HG03108 (cell line): ENCODE measurements around the gene OR4C3.
"Not testable (repeated sequence)": the region's sequence is repeated elsewhere in the genome, so short reads cannot be mapped to it uniquely, and the experiment has no call there.

Experiments
- ATAC-seq: cut with Tn5 transposase; IDR thresholded peaks from one replicate; pipeline ENCODE4 v1.9.1; 2021; ENCODE audit warnings: moderate library complexity; ENCODE audit not compliant: unreplicated experiment

Gene OR4C3

DNA sequence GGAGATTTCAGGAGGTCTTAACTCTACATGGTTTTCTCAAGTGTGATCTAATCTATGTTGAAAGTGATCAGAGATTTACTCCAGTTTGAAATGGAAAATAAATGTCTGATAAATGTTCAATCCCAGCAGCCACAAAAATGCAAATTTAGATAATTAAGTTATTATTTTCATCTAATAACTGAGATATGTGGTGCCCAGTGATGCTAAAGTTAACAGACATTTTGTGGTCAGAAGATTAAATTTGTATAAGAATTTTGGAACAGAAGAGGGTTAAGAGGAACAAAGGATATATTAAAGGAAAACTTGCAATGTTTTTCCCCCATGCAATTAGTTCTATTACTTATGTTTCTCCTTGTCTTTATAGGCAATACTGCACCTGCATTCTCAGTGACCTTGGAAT lies at the start of gene OR4C3:
Gene OR4C3, plus strand, starts transcription at position 301 of the 400 bp plus-strand sequence. CDS start 102 bp downstream, outside the sequence.
- not testable (repeated sequence) for ATAC-seq

DNA sequence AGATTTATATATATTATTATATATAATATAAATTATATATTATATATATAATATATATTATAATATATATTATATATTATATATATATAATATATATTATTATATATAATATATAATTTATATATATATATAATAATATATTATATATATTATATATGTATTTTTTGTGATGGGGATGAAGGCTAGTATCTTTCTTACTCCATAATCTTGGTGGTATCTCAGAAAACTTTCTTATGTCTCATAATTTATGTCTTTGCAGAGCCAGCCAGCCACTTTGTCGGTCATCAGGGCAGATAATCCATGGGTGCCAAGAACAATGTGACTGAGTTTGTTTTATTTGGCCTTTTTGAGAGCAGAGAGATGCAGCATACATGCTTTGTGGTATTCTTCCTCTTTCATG lies 18.8 kb upstream of the OR4C3 start, which contains the start of gene OR4S1:
Gene OR4S1, plus strand, starts transcription at position 301 of the 400 bp plus-strand sequence. Its CDS starts 0 bp downstream, at position 301.
- ATAC-seq, result no peak

DNA sequence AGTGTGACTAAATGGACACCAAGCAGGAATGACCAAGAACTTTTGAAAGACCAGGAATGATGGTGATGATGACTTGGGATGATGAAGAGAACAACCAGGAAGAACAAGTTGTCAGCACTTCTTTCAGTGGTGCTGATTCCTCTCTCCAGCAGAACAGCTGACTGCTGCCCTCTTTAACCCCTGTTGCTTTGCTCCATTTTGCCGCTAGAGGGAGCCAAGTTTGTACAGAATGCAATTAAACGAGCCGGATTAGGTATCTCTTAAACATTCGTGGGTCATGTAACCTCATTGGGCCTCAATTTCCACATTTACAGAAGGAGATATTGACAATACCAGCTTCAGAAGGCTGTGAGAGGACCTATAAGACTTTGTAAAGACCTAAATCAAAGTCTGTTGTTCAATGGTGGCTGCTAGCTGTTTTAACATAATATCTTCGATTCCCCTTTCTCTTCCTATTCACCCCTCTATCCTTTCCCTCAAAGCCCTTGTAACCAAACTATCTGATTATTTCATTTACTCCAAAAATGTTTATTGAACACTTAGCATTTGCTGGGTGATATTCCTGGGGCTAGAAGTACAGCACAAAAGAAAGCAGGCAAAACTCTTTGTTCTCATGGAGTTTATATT lies 16.8 kb upstream of the OR4C3 start:
- no peak for ATAC-seq

DNA sequence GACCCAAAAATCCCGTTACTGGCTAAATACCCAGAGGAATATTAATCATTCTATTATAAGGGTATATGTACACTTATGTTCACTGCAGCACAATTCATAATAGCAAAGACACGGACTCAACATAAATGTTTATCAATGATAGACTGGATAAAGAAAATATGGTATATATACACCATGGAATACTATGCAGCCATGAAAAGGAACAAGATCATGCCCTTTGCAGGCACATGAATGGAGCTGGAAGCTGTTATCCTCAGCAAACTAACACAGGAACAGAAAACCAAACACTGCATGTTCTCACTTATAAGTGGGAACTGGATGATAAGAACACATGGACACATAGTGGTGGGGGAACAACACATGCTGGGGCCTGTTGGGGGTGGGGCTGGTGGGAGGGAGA lies 11.1 kb upstream of the OR4C3 start:
- not testable (repeated sequence) for ATAC-seq

DNA sequence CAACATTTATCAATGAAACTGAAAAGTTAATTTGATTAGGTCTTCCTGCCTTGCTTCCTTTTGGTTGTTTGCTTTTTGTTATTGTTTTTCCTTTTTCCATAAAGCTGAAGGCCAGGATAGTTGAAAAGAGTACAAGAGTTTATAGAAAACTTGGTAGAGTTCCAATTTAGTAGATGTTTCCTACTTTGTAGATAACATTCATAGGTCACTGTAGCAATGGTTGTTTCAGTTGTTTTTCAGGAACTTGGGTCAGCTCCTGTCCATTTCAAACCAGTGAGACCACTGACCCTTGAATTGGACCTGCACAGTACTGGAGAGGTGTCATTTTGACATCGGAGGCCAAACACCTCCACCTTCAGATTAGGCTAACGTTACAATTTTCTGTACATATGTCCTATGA lies 4.9 kb upstream of the OR4C3 start:
- ATAC-seq, result not testable (repeated sequence)

DNA sequence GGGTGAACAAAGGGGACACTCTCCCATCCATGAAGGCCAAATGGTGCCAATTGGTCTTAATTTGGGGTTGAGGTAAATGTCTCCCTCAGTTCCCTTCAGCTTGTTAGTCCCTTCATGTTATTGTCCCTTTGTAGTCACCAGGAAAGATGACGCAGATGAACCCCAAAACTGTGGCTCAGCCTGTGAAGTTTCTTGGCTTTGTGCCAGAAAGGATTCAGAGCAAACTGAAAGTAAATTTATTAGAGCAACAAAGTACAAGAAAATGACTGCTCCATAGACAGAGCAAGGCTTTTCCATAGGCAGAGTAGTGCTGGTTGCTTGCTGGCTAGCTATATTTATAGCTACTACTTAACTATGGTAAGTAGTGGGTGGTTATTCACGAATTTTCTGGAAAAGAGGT lies 16.7 kb downstream of the OR4C3 start:
- ATAC-seq, result no peak

DNA sequence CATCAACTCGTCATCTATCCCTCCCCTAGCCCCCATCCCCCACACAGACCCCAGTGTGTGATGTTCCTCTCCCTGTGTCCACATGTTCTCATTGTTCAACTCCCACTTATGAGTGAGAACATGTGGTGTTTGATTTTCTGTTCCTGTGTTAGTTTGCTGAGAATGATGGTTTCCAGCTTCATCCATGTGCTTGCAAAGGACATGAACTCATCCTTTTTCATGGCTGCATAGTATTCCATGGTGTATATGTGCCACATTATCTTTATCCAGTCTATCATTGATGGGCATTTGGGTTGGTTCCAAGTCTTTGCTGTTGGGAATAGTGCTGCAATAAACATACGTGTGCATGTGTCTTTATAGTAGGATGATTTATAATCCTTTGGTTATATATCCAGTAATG lies 17.8 kb downstream of the OR4C3 start:
- not testable (repeated sequence) for ATAC-seq

DNA sequence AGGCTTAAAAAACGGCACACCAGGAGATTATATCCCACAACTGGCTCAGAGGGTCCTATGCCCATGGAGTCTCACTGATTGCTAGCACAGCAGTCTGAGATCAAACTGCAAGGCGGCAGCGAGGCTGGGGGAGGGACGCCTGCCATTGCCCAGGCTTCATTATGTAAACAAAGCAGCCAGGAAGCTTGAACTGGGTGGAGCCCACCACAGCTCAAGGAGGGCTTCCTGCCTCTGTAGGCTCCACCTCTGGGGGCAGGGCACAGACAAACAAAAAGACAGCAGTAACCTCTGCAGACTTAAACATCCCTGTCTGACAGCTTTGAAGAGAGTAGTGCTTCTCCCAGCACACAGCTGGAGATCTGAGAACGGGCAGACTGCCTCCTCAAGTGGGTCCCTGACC lies 21.6 kb downstream of the OR4C3 start:
- not testable (repeated sequence) for ATAC-seq

DNA sequence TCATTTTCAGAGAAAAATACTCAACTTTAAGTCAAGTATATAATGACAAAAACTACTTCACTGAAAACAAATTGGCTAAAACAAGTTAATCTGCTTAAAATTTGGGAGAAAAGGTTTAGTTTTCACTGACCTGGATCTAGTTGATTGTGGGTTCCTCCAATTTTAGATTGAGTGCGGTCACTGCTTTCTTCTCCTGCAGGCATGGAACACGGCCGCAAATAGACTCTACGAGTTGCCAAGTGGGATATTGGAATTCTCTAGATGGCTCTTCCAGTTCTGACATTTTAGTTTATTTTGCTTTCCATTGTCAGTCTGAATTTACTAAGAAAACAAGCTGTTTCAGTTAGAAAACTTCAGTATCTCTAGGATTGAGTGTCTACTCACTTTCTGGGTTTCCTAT lies 29.3 kb downstream of the OR4C3 start:
- no peak for ATAC-seq

DNA sequence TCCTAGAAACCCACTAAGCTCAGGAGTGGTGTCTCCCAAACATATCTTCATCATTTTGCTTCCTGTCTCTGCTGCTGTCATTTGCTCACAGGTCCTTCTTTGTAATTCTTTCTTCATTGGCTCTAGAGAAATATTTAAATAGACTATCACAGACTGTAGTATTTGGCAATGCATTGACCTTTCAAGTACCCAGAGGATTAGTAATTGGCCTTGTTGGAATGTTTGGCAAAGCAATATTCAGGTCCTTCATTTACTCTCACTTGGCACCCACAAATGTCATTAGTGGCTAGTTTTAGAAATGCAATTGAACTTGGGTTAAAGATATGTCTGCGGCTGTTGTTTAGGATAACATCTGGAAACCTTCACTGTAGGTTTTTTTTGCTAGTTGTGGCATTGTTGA lies 30.0 kb downstream of the OR4C3 start:
- no peak for ATAC-seq

DNA sequence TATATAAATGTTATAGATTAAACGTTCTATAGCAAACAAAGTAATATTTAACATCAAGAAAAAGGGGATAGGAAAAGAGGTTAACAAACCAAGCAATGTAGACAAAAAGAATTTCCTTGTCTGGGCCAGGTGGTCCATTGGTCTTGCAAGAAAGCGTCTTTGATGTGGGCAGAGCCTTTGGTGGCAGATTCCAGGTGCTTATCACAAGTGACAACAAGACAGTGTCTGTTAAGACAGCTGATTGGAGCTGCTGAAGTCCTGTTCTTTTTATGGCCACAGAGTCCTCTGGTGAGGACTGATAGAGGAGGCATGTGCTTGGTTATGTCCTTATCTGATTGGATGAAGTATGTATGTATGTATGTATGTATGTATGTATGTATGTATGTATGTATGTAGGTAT lies 36.6 kb downstream of the OR4C3 start:
- not testable (repeated sequence) for ATAC-seq

DNA sequence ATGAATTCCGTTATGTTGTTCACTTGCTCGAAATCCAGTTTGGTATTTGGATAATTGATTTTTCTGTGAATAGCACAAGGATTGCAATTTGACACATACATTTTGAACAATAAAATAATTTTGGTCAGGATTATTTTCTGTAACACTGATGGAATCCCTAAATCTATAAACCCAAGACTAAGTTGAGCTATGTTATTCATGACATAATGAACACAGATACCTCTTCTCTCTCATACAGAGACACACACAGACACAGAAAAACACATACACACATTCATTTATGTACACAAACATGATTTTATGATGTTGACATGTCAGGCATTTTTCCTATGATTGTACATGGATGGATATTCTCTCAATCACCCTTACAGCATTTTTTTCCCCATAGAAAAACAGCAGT lies 41.6 kb downstream of the OR4C3 start, which contains the start of gene OR4C5:
Gene OR4C5, minus strand, starts transcription at position 101 of the 400 bp plus-strand sequence. Its CDS starts 0 bp downstream, at position 101.
- no peak for ATAC-seq
